HUES48 (cell line): ENCODE measurements around the gene RHD.
"Not testable (repeated sequence)": the region's sequence is repeated elsewhere in the genome, so short reads cannot be mapped to it uniquely, and the experiment has no call there.

Experiments
- H3K27ac ChIP-seq: one replicate; pipeline ENCODE4 v1.7.0; 2013; ENCODE audit warnings: low read depth, low read length, inconsistent platforms
- H3K27me3 ChIP-seq: 2 replicates; pipeline ENCODE4 v1.6.1; 2013; ENCODE audit warnings: mild to moderate bottlenecking, low read length; ENCODE audit not compliant: control insufficient read depth, insufficient read depth
- H3K36me3 ChIP-seq: 2 replicates; pipeline ENCODE4 v1.6.1; 2013; ENCODE audit warnings: low read length; ENCODE audit not compliant: control insufficient read depth, insufficient read depth
- H3K4me1 ChIP-seq: 2 replicates; pipeline ENCODE4 v1.6.1; 2013; ENCODE audit warnings: mild to moderate bottlenecking, low read length; ENCODE audit not compliant: control insufficient read depth, insufficient read depth
- H3K4me3 ChIP-seq: 2 replicates; pipeline ENCODE4 v1.5.1; 2013; ENCODE audit warnings: mild to moderate bottlenecking, low read depth, low read length
- H3K9ac ChIP-seq: 2 replicates; pipeline ENCODE4 v1.6.1; 2013; ENCODE audit warnings: mild to moderate bottlenecking, low read depth, low read length, moderate library complexity
- H3K9me3 ChIP-seq: 2 replicates; pipeline ENCODE4 v1.6.1; 2013; ENCODE audit warnings: low read length; ENCODE audit not compliant: control insufficient read depth, insufficient read depth

The RHD gene

GRCh38 chr1:25272238-25272637 lies at the start of gene RHD:
Gene RHD (plus strand): TSS chr1:25272509. CDS start chr1:25272548, 39 bp downstream.
- not testable (repeated sequence) for H3K9me3 ChIP-seq, H3K27me3 ChIP-seq, H3K9ac ChIP-seq, H3K4me1 ChIP-seq, H3K4me3 ChIP-seq, H3K36me3 ChIP-seq
- H3K27ac ChIP-seq = peak within 1 kb of the TSS; percentile 71

- H3K27me3 ChIP-seq = no peaks in the 10 kb centered on the region
- H3K9ac ChIP-seq = no peak overlapping the region
- H3K4me1 ChIP-seq = no peaks in the 10 kb centered on the region
- peaks cover 62% of the 10 kb centered on the region for H3K36me3 ChIP-seq
- no peak overlapping the region for H3K27ac ChIP-seq
- H3K9me3 ChIP-seq = no peaks in the 10 kb centered on the region
- no peak overlapping the region for H3K4me3 ChIP-seq
Measured at GRCh38 chr1:25222606-25223005, 49.7 kb upstream of the RHD start.

- Histone ChIP-seq H3K9me3 (no peaks in the 10 kb centered on the region), H3K27me3 (no peaks in the 10 kb centered on the region), H3K4me1 (no peaks in the 10 kb centered on the region), H3K36me3 (peaks cover 70% of the 10 kb centered on the region), H3K9ac (no peak overlapping the region), H3K27ac (no peak overlapping the region), H3K4me3 (no peak overlapping the region)
Measured at GRCh38 chr1:25223471-25223870, 48.8 kb upstream of the RHD start.

GRCh38 chr1:25232027-25232865 lies 40.1 kb upstream of the RHD start, which contains the start of gene SYF2:
Gene SYF2 (minus strand): TSS chr1:25232502. CDS start chr1:25232467, 35 bp downstream.
- H3K36me3 ChIP-seq = peaks cover 26% of the 10 kb centered on the region
- peaks cover 3% of the 10 kb centered on the region; the same call in 1 of the 2 replicates for H3K4me1 ChIP-seq
- peak within 1 kb of the TSS; percentile 94 for H3K9ac ChIP-seq
- H3K27ac ChIP-seq = peak within 1 kb of the TSS; percentile 95
- peak within 1 kb of the TSS; percentile 96 for H3K4me3 ChIP-seq
- H3K9me3 ChIP-seq = no peaks in the 10 kb centered on the region
- no peaks in the 10 kb centered on the region for H3K27me3 ChIP-seq

GRCh38 chr1:25232866-25233784 lies 39.2 kb upstream of the RHD start:
- Histone ChIP-seq H3K36me3 (peaks cover 17% of the 10 kb centered on the region), H3K9ac (peak overlapping the region; percentile 94), H3K27me3 (no peaks in the 10 kb centered on the region), H3K4me3 (peak overlapping the region; percentile 96), H3K9me3 (no peaks in the 10 kb centered on the region), H3K27ac (peak overlapping the region; percentile 95), H3K4me1 (peaks cover 3% of the 10 kb centered on the region; the same call in 1 of the 2 replicates)

- not testable (repeated sequence) for H3K9me3 ChIP-seq, H3K36me3 ChIP-seq, H3K27me3 ChIP-seq, H3K9ac ChIP-seq, H3K27ac ChIP-seq, H3K4me3 ChIP-seq, H3K4me1 ChIP-seq
Measured at GRCh38 chr1:25235411-25235810, 36.9 kb upstream of the RHD start.

GRCh38 chr1:25236261-25236660 lies 36.0 kb upstream of the RHD start:
- not testable (repeated sequence) for H3K9ac ChIP-seq, H3K9me3 ChIP-seq, H3K27ac ChIP-seq, H3K36me3 ChIP-seq, H3K27me3 ChIP-seq, H3K4me3 ChIP-seq, H3K4me1 ChIP-seq

GRCh38 chr1:25238046-25238445 lies 34.3 kb upstream of the RHD start:
- no peak overlapping the region for H3K9ac ChIP-seq
- no peaks in the 10 kb centered on the region for H3K27me3 ChIP-seq
- H3K4me3 ChIP-seq = no peak overlapping the region
- H3K9me3 ChIP-seq = no peaks in the 10 kb centered on the region
- peaks cover 14% of the 10 kb centered on the region for H3K36me3 ChIP-seq
- H3K4me1 ChIP-seq = peaks cover 6% of the 10 kb centered on the region; the same call in 1 of the 2 replicates
- H3K27ac ChIP-seq = no peak overlapping the region

- Histone ChIP-seq H3K4me1 (0 out of 2 replicates have a peak, but pooled peaks cover 2% of the 10 kb centered on the region), H3K27ac (peak overlapping the region; percentile 83), H3K27me3 (no peaks in the 10 kb centered on the region), H3K4me3 (peak overlapping the region; percentile 66), H3K36me3 (peaks cover 33% of the 10 kb centered on the region), H3K9ac (peak overlapping the region; percentile 62), H3K9me3 (no peaks in the 10 kb centered on the region)
Measured at GRCh38 chr1:25239681-25240541, 32.4 kb upstream of the RHD start.

- no peaks in the 10 kb centered on the region for H3K9me3 ChIP-seq
- peaks cover 42% of the 10 kb centered on the region for H3K36me3 ChIP-seq
- no peak overlapping the region for H3K9ac ChIP-seq
- H3K4me3 ChIP-seq = no peak overlapping the region
- no peak overlapping the region for H3K27ac ChIP-seq
- H3K27me3 ChIP-seq = no peaks in the 10 kb centered on the region
- peaks cover 12% of the 10 kb centered on the region; the same call in 1 of the 2 replicates for H3K4me1 ChIP-seq
Measured at GRCh38 chr1:25243907-25244306, 28.4 kb upstream of the RHD start.
